Cardiac fibroblast (primary cell): ENCODE results near the gene ADORA3.
"Not testable (repeated sequence)": the region's sequence is repeated elsewhere in the genome, so short reads cannot be mapped to it uniquely, and the experiment has no call there.

Source experiments
- DNase-seq, 2 donors: peaks; one replicate each; pipeline versions ENCODE4 v3.0.0 to v3.0.0-alpha.2; 2010; ENCODE audit warnings: low read depth in 2 of 2
- H3K4me3 ChIP-seq, 2 donors: replicated peaks in 1 of 2; 1 replicate in 1 of 2; 2 replicates in 1 of 2; pipeline ENCODE4 v1.5.1; 2011; ENCODE audit warnings: low read depth in 2 of 2, low read length in 2 of 2, mild to moderate bottlenecking in 2 of 2, moderate library complexity in 1 of 2
- TF ChIP-seq, protein P1 (sequence below): IDR thresholded peaks from one replicate; pipeline ENCODE4 v1.5.1; 2011; ENCODE audit warnings: low read depth, mild to moderate bottlenecking, low read length, inconsistent platforms

ADORA3 gene

DNA sequence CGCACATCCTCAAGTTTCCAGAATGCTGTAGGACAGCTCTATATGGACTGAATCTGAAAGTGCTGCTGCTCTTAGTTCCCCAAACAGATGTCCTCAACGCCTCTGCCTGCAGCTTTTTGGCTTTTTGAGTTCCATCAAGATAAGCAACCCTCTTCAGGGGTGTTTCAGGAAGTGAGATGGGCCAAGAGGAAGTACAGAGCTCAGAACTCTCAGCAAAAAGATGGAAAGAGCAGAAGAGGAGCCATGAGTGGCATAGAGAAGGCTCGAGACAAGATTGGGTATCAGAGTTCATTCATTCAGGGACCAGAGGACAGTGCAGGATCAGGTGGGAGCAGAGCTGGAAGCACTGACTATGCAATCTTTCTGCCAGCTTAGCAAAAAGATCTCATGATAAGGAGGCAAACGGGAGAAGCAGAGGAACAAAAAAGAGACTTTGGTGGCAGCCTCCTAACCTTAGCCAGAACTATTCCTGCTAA is at the start of gene ADORA3, which contains the start of gene TMIGD3:
Gene ADORA3 (minus strand): TSS at position 49 of the 476 bp plus-strand sequence. CDS start 279 bp downstream, outside the sequence.
Gene TMIGD3 (minus strand): TSS at position 49 of the 476 bp plus-strand sequence. CDS start 279 bp downstream, outside the sequence.
- TF ChIP-seq, protein P1, sequence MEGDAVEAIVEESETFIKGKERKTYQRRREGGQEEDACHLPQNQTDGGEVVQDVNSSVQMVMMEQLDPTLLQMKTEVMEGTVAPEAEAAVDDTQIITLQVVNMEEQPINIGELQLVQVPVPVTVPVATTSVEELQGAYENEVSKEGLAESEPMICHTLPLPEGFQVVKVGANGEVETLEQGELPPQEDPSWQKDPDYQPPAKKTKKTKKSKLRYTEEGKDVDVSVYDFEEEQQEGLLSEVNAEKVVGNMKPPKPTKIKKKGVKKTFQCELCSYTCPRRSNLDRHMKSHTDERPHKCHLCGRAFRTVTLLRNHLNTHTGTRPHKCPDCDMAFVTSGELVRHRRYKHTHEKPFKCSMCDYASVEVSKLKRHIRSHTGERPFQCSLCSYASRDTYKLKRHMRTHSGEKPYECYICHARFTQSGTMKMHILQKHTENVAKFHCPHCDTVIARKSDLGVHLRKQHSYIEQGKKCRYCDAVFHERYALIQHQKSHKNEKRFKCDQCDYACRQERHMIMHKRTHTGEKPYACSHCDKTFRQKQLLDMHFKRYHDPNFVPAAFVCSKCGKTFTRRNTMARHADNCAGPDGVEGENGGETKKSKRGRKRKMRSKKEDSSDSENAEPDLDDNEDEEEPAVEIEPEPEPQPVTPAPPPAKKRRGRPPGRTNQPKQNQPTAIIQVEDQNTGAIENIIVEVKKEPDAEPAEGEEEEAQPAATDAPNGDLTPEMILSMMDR: no peak
- DNase-seq: no peak
- no peak within 1 kb of the TSS for H3K4me3 ChIP-seq

GRCh38 chr1:111553196-111553595 is 49.8 kb upstream of the ADORA3 start:
- TF ChIP-seq, protein P1: no peak
- DNase-seq: peak; percentile 16 to 88
- no peak overlapping the region for H3K4me3 ChIP-seq

DNA sequence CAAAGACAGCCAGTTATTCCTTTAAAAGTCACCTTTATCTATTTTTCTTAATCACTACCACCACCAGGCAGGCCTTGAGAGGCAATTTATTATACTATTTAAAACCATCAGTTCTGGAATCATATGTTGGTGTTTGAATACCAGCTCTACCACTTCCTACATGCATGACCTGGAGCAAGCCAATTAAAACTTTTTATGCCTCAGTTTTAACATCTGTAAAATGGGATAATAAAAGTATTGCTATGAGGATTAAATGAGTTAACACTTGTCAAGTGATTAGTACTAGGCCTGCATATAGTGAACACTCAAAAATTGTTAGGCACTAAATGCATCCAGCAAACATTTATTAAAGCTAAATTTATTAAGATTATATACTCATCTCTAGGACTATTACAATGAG is 49.2 kb upstream of the ADORA3 start:
- no peak overlapping the region for H3K4me3 ChIP-seq
- TF ChIP-seq, protein P1: no peak
- DNase-seq: no peak

GRCh38 chr1:111551623-111552411 is 48.4 kb upstream of the ADORA3 start:
- DNase-seq: no peak
- TF ChIP-seq, protein P1: no peak
- H3K4me3 ChIP-seq: no peak overlapping the region

GRCh38 chr1:111547786-111548185 is 44.4 kb upstream of the ADORA3 start:
- H3K4me3 ChIP-seq, DNase-seq: not testable (repeated sequence)

DNA sequence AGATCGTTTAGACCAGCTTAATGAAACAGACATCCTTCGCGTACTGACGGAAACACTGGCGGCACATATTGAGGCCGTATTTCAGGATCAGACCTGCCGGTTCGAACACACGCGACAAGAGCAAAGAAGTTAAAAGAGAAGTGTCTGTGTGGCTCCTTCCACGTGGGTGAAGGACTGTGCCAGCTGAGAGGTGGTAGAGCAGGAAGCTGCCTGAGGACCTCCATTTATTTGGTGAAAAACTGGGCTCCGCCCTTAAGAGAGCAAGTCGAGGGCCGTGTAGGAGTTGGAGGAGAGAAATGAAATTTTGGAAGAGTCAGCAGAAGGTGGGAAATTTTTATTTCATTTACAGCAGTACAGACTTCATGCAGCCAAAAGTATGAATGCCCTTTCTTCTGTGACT is 38.8 kb upstream of the ADORA3 start:
- DNase-seq: no peak
- TF ChIP-seq, protein P1: no peak
- H3K4me3 ChIP-seq: no peak overlapping the region

- TF ChIP-seq, protein P1: no peak
- no peak overlapping the region for H3K4me3 ChIP-seq
- peak in 1 of 2 donors; percentile 76 for DNase-seq
These were observed 38.3 kb upstream of the ADORA3 start for GRCh38 chr1:111541721-111542120.
